Breast epithelium (tissue), 4 donors: Measurements from ENCODE around the gene INAFM2. TPM values are rescaled to one million over a fixed set of nuclear protein-coding genes. Genes with fewer than 3 reads are reported as not detected.

Source experiments
- DNase-seq, 2 donors: peaks; one replicate each; pipeline ENCODE4 v3.0.0-alpha.2; 2019; ENCODE audit warnings: low spot score in 2 of 2
- H3K27ac ChIP-seq, 2 donors: fragments of 200-600 bp; sonication (generic) in 1 of 2; one replicate each; pipeline ENCODE4 v1.5.1; 2016 to 2019; ENCODE audit warnings: mild to moderate bottlenecking in 1 of 2
- H3K27me3 ChIP-seq, 2 donors: fragments of 200-600 bp; sonication (generic) in 1 of 2; one replicate each; pipeline versions ENCODE4 v1.5.1 to v1.6.0; 2017 to 2019; ENCODE audit warnings: control low read depth in 1 of 2, mild to moderate bottlenecking in 1 of 2
- H3K36me3 ChIP-seq: fragments of 200-600 bp; one replicate; pipeline ENCODE4 v1.5.1; 2019
- H3K4me1 ChIP-seq, 2 donors: fragments of 200-600 bp; sonication (generic); one replicate each; pipeline ENCODE4 v1.5.1; 2016 to 2019; ENCODE audit warnings: control low read depth in 1 of 2
- H3K4me3 ChIP-seq, 3 donors: fragments of 200-600 bp; sonication (generic); 1 replicate in 2 of 3; 2 replicates in 1 of 3; pipeline ENCODE4 v1.5.1; 2016 to 2019; ENCODE audit warnings: mild to moderate bottlenecking in 3 of 3, moderate library complexity in 2 of 3
- H3K9me3 ChIP-seq, 2 donors: fragments of 200-600 bp; sonication (generic) in 1 of 2; one replicate each; pipeline ENCODE4 v1.5.1; 2016 to 2019; ENCODE audit warnings: control low read depth in 1 of 2
- POLR2A ChIP-seq: fragments of 450-650 bp; IDR thresholded peaks from one replicate; pipeline ENCODE4 v1.6.1; 2016; ENCODE audit warnings: antibody characterized with exemption, mild to moderate bottlenecking, moderate library complexity
- POLR2AphosphoS5 ChIP-seq, 3 donors: sonication (generic); formaldehyde crosslinking; IDR thresholded peaks; one replicate each; pipeline ENCODE4 v1.6.1; 2017; ENCODE audit warnings: antibody characterized with exemption in 3 of 3
- intact Hi-C: fragments of 100-400 bp; cut with DNase I; formaldehyde crosslinking; loops from one replicate; pipeline ENCODE4 v1.15.1; 2023; ENCODE audit warnings: low total_unique reads
- total RNA-seq, 3 donors: library from RNA; depleted of rRNA; stranded (reverse); fragments of >200 nt; gene quantifications; one replicate each; pipeline ENCODE4 v1.1.0, GENCODE V29; 2016
- TF ChIP-seq, protein P1 (sequence below), 3 donors: fragments of 450-650 bp; IDR thresholded peaks; one replicate each; pipeline ENCODE4 v1.5.1; 2016 to 2017; ENCODE audit warnings: antibody characterized with exemption in 3 of 3, mild to moderate bottlenecking in 3 of 3, moderate library complexity in 3 of 3

The INAFM2 gene
- 10 to 100 TPM in 2 of 3 donors, 1 to 10 TPM in 1; 5.1 to 17.3 (median 12.5) TPM for total RNA-seq

GRCh38 chr15:40323239-40323952, at the start of gene INAFM2:
Gene INAFM2 (plus strand): TSS chr15:40323692. CDS start chr15:40324056, 364 bp downstream.
- Histone ChIP-seq H3K4me1 (peaks cover 4 to 5% of the 10 kb centered on the region in 2 donors), H3K27me3 (no peaks in the 10 kb centered on the region), H3K9me3 (no peaks in the 10 kb centered on the region), H3K36me3 (no peaks in the 10 kb centered on the region), H3K4me3 (peak within 1 kb of the TSS; percentile 64 to 94 (median 81)), H3K27ac (peak within 1 kb of the TSS; percentile 79 to 81)
- TF ChIP-seq POLR2AphosphoS5 (IDR thresholded peaks at IDR 0.05) (peak in 1 of 3 donors; percentile 18), POLR2A (no peak)
- TF ChIP-seq, protein P1, sequence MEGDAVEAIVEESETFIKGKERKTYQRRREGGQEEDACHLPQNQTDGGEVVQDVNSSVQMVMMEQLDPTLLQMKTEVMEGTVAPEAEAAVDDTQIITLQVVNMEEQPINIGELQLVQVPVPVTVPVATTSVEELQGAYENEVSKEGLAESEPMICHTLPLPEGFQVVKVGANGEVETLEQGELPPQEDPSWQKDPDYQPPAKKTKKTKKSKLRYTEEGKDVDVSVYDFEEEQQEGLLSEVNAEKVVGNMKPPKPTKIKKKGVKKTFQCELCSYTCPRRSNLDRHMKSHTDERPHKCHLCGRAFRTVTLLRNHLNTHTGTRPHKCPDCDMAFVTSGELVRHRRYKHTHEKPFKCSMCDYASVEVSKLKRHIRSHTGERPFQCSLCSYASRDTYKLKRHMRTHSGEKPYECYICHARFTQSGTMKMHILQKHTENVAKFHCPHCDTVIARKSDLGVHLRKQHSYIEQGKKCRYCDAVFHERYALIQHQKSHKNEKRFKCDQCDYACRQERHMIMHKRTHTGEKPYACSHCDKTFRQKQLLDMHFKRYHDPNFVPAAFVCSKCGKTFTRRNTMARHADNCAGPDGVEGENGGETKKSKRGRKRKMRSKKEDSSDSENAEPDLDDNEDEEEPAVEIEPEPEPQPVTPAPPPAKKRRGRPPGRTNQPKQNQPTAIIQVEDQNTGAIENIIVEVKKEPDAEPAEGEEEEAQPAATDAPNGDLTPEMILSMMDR (IDR thresholded peaks at IDR 0.05), result peak; percentile 48 to 61 (median 58)
- peak; percentile 72 to 73 for DNase-seq
- intact Hi-C loops, result no loop called here

- DNase-seq, result peak; percentile 61 to 84
- Histone ChIP-seq H3K27ac (no peak overlapping the region), H3K27me3 (peaks cover 0 to 1% of the 10 kb centered on the region in 2 donors), H3K4me3 (no peak overlapping the region), H3K9me3 (no peaks in the 10 kb centered on the region), H3K36me3 (no peaks in the 10 kb centered on the region), H3K4me1 (no peaks in the 10 kb centered on the region)
- intact Hi-C loops, result loop anchor here (5.0 to 10.0 kb wide), 2 partner anchors 37 to 230 kb away; partner anchors contain the start of gene PAK6
- TF ChIP-seq POLR2A, result no peak
- TF ChIP-seq, protein P1 (IDR thresholded peaks at IDR 0.05), result peak; percentile 100
- peak in 2 of 3 donors; percentile 54 to 58 for TF ChIP-seq POLR2AphosphoS5 (IDR thresholded peaks at IDR 0.05)
Observed at GRCh38 chr15:40274350-40275274, 48.9 kb upstream of the INAFM2 start.

DNA sequence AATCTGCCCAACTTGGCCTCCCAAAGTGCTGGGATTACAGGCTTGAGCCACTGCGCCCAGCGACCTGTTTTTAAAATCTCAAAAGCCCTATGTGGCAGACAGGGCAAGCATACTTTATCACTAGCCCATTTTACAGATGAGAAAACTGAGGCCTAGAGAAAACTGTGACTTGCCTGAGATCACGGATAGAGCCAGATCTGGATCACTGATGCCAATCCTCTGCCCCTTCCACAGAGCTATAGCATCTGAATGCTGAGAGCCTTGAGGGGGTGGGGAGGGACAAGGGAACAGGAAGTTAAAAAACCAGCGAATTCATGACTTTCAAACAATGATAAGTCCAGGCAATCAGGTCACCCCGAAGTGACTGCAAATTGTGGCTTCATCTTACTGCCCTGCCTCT, 48.0 kb upstream of the INAFM2 start:
- Histone ChIP-seq H3K36me3 (no peaks in the 10 kb centered on the region), H3K27ac (no peak overlapping the region), H3K9me3 (no peaks in the 10 kb centered on the region), H3K27me3 (peaks cover 2 to 11% of the 10 kb centered on the region in 2 donors), H3K4me3 (no peak overlapping the region), H3K4me1 (no peaks in the 10 kb centered on the region)
- DNase-seq, result no peak
- intact Hi-C loops, result loop anchor here (10.0 kb wide), 1 partner anchor 231 kb away; no protein-coding TSS in a partner anchor
- TF ChIP-seq, protein P1 (IDR thresholded peaks at IDR 0.05), result no peak
- TF ChIP-seq POLR2AphosphoS5 (IDR thresholded peaks at IDR 0.05), result no peak
- TF ChIP-seq POLR2A, result no peak

DNA sequence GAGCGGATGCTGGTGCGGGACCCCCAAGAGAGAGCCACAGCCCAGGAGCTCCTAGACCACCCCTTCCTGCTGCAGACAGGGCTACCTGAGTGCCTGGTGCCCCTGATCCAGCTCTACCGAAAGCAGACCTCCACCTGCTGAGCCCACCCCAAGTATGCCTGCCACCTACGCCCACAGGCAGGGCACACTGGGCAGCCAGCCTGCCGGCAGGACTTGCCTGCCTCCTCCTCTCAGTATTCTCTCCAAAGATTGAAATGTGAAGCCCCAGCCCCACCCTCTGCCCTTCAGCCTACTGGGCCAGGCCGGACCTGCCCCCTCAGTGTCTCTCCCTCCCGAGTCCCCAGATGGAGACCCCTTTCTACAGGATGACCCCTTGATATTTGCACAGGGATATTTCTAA, 47.5 kb upstream of the INAFM2 start:
- Histone ChIP-seq H3K27ac (no peak overlapping the region), H3K9me3 (no peaks in the 10 kb centered on the region), H3K27me3 (peaks cover 2 to 15% of the 10 kb centered on the region in 2 donors), H3K36me3 (no peaks in the 10 kb centered on the region), H3K4me1 (no peaks in the 10 kb centered on the region), H3K4me3 (no peak overlapping the region)
- TF ChIP-seq, protein P1 (IDR thresholded peaks at IDR 0.05), result no peak
- TF ChIP-seq POLR2AphosphoS5 (IDR thresholded peaks at IDR 0.05), result no peak
- DNase-seq, result no peak
- intact Hi-C loops, result loop anchor here (10.0 kb wide), 1 partner anchor 231 kb away; no protein-coding TSS in a partner anchor
